ENCODE results near the gene PPT2.
A peak's percentile ranks its signal among the peaks of the same experiment; 100 is the strongest.
"Not testable (repeated sequence)": the region's sequence is repeated elsewhere in the genome, so short reads cannot be mapped to it uniquely, and the experiment has no call there.

PPT2 gene

GRCh38 chr6:32177788-32178546, 24.0 kb downstream of the PPT2 start, which contains the start of gene RNF5:
TSS of gene RNF5 (plus strand) at chr6:32178405. CDS start at chr6:32178512, 107 bp downstream.
- DNase-seq, result peak; percentile 100

- peak; percentile 52 for DNase-seq
Measured at GRCh38 chr6:32178547-32179440, 24.9 kb downstream of the PPT2 start.

GRCh38 chr6:32179766-32180405, 25.9 kb downstream of the PPT2 start:
- no peak for DNase-seq

GRCh38 chr6:32181148-32181702, 27.3 kb downstream of the PPT2 start:
- no peak for DNase-seq

GRCh38 chr6:32181915-32182529, 28.1 kb downstream of the PPT2 start:
- DNase-seq, result peak; percentile 85

GRCh38 chr6:32182555-32182981, 28.6 kb downstream of the PPT2 start:
- no peak for DNase-seq

GRCh38 chr6:32183030-32183429, 29.1 kb downstream of the PPT2 start:
- no peak for DNase-seq

GRCh38 chr6:32183483-32184083, 29.6 kb downstream of the PPT2 start:
- no peak for DNase-seq

GRCh38 chr6:32184084-32184640, 30.2 kb downstream of the PPT2 start, which contains the start of gene AGER:
TSS of gene AGER (minus strand) at chr6:32184253. CDS start at chr6:32184222, 31 bp downstream.
- DNase-seq, result no peak

GRCh38 chr6:32185681-32186131, 31.8 kb downstream of the PPT2 start:
- peak; percentile 84 for DNase-seq

- not testable (repeated sequence) for DNase-seq
Measured at GRCh38 chr6:32186151-32186840, 32.4 kb downstream of the PPT2 start.

GRCh38 chr6:32187009-32187709, 33.2 kb downstream of the PPT2 start:
- DNase-seq, result no peak

- DNase-seq, result not testable (repeated sequence)
Measured at GRCh38 chr6:32187725-32188380, 33.9 kb downstream of the PPT2 start.

GRCh38 chr6:32188381-32189068, 34.6 kb downstream of the PPT2 start:
- DNase-seq, result no peak

- no peak for DNase-seq
Measured at GRCh38 chr6:32189069-32189741, 35.3 kb downstream of the PPT2 start.

- DNase-seq, result no peak
Measured at GRCh38 chr6:32189742-32190053, 35.8 kb downstream of the PPT2 start.

GRCh38 chr6:32190054-32190851, 36.3 kb downstream of the PPT2 start, which contains the start of gene PBX2:
TSS of gene PBX2 (minus strand) at chr6:32190202. CDS start at chr6:32189915, 287 bp downstream.
- DNase-seq, result peak; percentile 98
